ENCODE data around the gene PRPF38A. TPM values are rescaled to one million over a fixed set of nuclear protein-coding genes. Genes with fewer than 3 reads are reported as not detected.
A peak's percentile ranks its signal among the peaks of the same experiment; 100 is the strongest.

PRPF38A gene
- polyA plus RNA-seq, 2 of the 4 experiments (the other 2 are of a cell fraction): 12.9 to 30.4 TPM

- ATAC-seq: no peak
- ChIA-PET POLR2A (interaction anchor here (1.0 kb wide), 1 partner anchor 37 kb away, joined by 4 read pairs; the partner anchor contains the start of genes ORC1 and PRPF38A), CTCF (interaction anchor here (0.6 kb wide), 1 partner anchor 313 kb away, joined by 4 read pairs; no protein-coding TSS in a partner anchor)
- no peak overlapping the region for H3K27ac ChIP-seq
- no peak overlapping the region for H3K4me2 ChIP-seq
- no peaks in the 10 kb centered on the region for H3K9me3 ChIP-seq
- DNase-seq (ENCODE audit: low read depth in 1 of 2, low spot score in 1 of 2): no peak
- TF ChIP-seq ZFP36 (IDR thresholded peaks at IDR 0.05; ENCODE audit: borderline replicate concordance, partially characterized antibody) (no peak), ESRRA (IDR thresholded peaks at IDR 0.05; ENCODE audit: borderline replicate concordance, low read length) (no peak), EHMT2 (IDR thresholded peaks at IDR 0.05; ENCODE audit: low read depth) (no peak), HMGXB4 (CRISPR knock-in tag; IDR thresholded peaks at IDR 0.05; ENCODE audit: borderline replicate concordance) (no peak), CHD4 (IDR thresholded peaks at IDR 0.05; ENCODE audit: borderline replicate concordance) (no peak), HOXB13 (CRISPR knock-in tag; IDR thresholded peaks at IDR 0.05; ENCODE audit: low read depth) (no peak), FOSB (CRISPR knock-in tag; IDR thresholded peaks at IDR 0.05) (no peak), REST (IDR thresholded peaks at IDR 0.05) (no peak), BHLHE40 (IDR thresholded peaks at IDR 0.05; ENCODE audit: low read depth, low read length) (no peak), JUN (IDR thresholded peaks at IDR 0.05) (no peak), FOSL2 (IDR thresholded peaks at IDR 0.05) (no peak), FOSL2 (CRISPR knock-in tag; IDR thresholded peaks at IDR 0.05) (no peak), RFX5 (IDR thresholded peaks at IDR 0.05) (no peak), TP53 (CRISPR knock-in tag; IDR thresholded peaks at IDR 0.05) (no peak), SMC3 (IDR thresholded peaks at IDR 0.05) (no peak), CBX2 (IDR thresholded peaks at IDR 0.05; ENCODE audit: borderline replicate concordance, low read depth) (no peak), EHF (CRISPR knock-in tag; IDR thresholded peaks at IDR 0.05) (no peak), SREBF2 (IDR thresholded peaks at IDR 0.05) (no peak), KDM1A (IDR thresholded peaks at IDR 0.05; ENCODE audit: low read depth) (no peak), NFE2L2 (conservative IDR thresholded peaks at IDR 0.05; ENCODE audit: low read length) (no peak)
- WGBS (ENCODE audit: missing lambda C conversion rate): 90% methylated on average over 5 of the region's 5 CpGs
- H3K4me3 ChIP-seq: no peak overlapping the region
- H3K4me1 ChIP-seq: peaks cover 16% of the 10 kb centered on the region
- no peak for FAIRE-seq
Observed at GRCh38 chr1:52367272-52367671, 37.1 kb upstream of the PRPF38A start.

- ATAC-seq: peak; percentile 26 to 28; a peak in 3 of 6 replicates
- Histone ChIP-seq H3K9me3 (no peaks in the 10 kb centered on the region), H3K4me2 (peak overlapping the region; percentile 86), H3K4me1 (peaks cover 15% of the 10 kb centered on the region), H3K27ac (peak overlapping the region; percentile 56 to 84; a peak in 4 of 6 replicates), H3K4me3 (peak overlapping the region; percentile 41)
- ChIA-PET CTCF (interaction anchor here (0.6 to 0.7 kb wide), 8 partner anchors 31 to 626 kb away, joined by 3 to 4 read pairs (median 3); no protein-coding TSS in a partner anchor), POLR2A (no interaction called here)
- DNase-seq (ENCODE audit: low read depth in 1 of 2, low spot score in 1 of 2): peak; percentile 35 to 39
- FAIRE-seq: no peak
- WGBS (ENCODE audit: missing lambda C conversion rate): 31% methylated on average over 18 of the region's 51 CpGs
- TF ChIP-seq REST (IDR thresholded peaks at IDR 0.05) (no peak), EP300 (IDR thresholded peaks at IDR 0.05) (no peak), MAX (IDR thresholded peaks at IDR 0.05) (no peak), JUN (IDR thresholded peaks at IDR 0.05) (0 out of 5 replicates have a peak, but pooled peaks of 1 of the 2 experiments have one; percentile 26), CTCF (IDR thresholded peaks at IDR 0.05) (0 out of 3 replicates have a peak, but pooled peaks have one; percentile 7)
Observed at GRCh38 chr1:52368383-52369172, 35.8 kb upstream of the PRPF38A start.
